OCI-LY1 (cell line): ENCODE results near the gene MTX1.

Source experiments
- CTCF ChIP-seq: fragments of 200-600 bp; sonication (generic), shearing (Covaris generic); IDR thresholded peaks from 2 replicates; pipeline ENCODE4 v1.5.1; 2017; ENCODE audit warnings: mild to moderate bottlenecking, antibody characterized with exemption, low read length, moderate library complexity, mixed read lengths
- EZH2 ChIP-seq: fragments of 200-600 bp; sonication (generic), shearing (Covaris generic); IDR thresholded peaks from 2 replicates; pipeline ENCODE4 v1.8.0; 2017; ENCODE audit warnings: borderline replicate concordance, mixed run types, mild to moderate bottlenecking, antibody characterized with exemption, low read length, moderate library complexity, mixed read lengths

GRCh38 chr1:155192346-155193274 lies 15.9 kb upstream of the MTX1 start:
- TF ChIP-seq CTCF (no peak), EZH2 (no peak)
